ENCODE results near the gene WFIKKN2.

DNA sequence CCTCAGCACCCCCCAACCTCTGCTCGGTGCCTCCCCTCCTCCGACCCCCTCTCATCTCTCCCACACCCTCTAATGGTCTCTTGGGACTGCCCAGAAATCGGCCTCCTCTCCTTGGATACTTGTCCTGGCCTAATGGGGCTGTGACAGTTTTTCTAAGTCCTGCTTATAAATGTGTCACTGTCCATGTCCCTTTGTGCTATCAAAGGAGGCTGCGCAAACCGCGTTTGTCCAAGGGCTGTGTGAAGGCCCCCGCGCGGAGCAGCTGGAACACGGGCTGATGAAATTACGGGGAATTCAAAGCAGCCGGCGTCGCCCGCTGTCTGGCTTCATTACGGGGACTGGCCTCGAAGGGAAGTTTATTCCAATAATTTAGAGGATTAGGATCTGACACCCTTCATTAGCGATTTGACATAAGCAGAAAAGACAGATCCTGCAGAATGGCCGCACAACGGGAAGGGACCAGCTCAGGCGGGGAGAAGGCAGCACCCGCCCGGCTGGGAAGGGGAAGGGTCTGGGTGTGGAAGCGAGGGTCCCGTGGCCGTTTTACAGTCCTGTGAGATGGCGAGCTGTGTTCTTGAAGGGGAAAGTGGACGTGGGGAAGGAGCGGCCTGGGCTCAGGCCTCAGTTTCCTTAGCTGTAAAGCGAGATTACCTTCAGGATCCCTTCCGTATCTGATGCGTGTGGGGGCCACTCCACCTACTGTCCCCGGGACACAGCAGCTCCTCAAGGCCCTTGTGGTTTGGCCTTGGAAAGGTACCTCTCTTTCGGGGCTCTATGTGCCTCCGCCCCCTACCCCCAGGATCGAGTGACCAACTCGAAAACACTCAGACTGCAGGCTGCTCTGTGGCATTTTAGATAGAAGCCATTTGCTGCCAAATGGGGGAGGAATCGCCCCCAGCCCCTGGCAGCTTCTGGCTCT is 1.6 kb upstream of the WFIKKN2 start:
- TF ChIP-seq BHLHE40 (IDR thresholded peaks at IDR 0.05; ENCODE audit: borderline replicate concordance) (no peak), SP1 (IDR thresholded peaks at IDR 0.05) (no peak), FOXK2 (IDR thresholded peaks at IDR 0.05) (no peak), SUZ12 (IDR thresholded peaks at IDR 0.05) (no peak), LEF1 (IDR thresholded peaks at IDR 0.05; ENCODE audit: borderline replicate concordance) (no peak), TARDBP (IDR thresholded peaks at IDR 0.05) (no peak), HDGF (IDR thresholded peaks at IDR 0.05; ENCODE audit: borderline replicate concordance) (no peak)
- TF ChIP-seq, protein P1, sequence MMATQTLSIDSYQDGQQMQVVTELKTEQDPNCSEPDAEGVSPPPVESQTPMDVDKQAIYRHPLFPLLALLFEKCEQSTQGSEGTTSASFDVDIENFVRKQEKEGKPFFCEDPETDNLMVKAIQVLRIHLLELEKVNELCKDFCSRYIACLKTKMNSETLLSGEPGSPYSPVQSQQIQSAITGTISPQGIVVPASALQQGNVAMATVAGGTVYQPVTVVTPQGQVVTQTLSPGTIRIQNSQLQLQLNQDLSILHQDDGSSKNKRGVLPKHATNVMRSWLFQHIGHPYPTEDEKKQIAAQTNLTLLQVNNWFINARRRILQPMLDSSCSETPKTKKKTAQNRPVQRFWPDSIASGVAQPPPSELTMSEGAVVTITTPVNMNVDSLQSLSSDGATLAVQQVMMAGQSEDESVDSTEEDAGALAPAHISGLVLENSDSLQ (IDR thresholded peaks at IDR 0.05), result no peak

All from HEK293T (cell line).